Suprapubic skin (tissue), 4 donors: ENCODE measurements around the gene ZNF329. TPM values are rescaled to one million over a fixed set of nuclear protein-coding genes. Genes with fewer than 3 reads are reported as not detected.

Source experiments
- DNase-seq, 2 donors: peaks; one replicate each; pipeline ENCODE4 v3.0.0-alpha.2; 2019; ENCODE audit warnings: low spot score in 2 of 2
- H3K27ac ChIP-seq: fragments of 200-600 bp; sonication (generic); one replicate; pipeline ENCODE4 v1.5.1; 2019
- H3K27me3 ChIP-seq: fragments of 200-600 bp; sonication (generic); one replicate; pipeline ENCODE4 v1.5.1; 2019
- H3K36me3 ChIP-seq: fragments of 200-600 bp; sonication (generic); one replicate; pipeline ENCODE4 v1.5.1; 2019
- H3K4me1 ChIP-seq: fragments of 200-600 bp; sonication (generic); one replicate; pipeline ENCODE4 v1.5.1; 2019
- H3K4me3 ChIP-seq: fragments of 200-600 bp; sonication (generic); one replicate; pipeline ENCODE4 v1.5.1; 2019; ENCODE audit warnings: mild to moderate bottlenecking
- H3K9me3 ChIP-seq: fragments of 200-600 bp; sonication (generic); one replicate; pipeline ENCODE4 v1.5.1; 2019
- CTCF ChIP-seq, 2 donors: fragments of 200-600 bp in 1 of 2; fragments of 450-650 bp in 1 of 2; sonication (generic) in 1 of 2; IDR thresholded peaks; one replicate each; pipeline ENCODE4 v1.5.1; 2016 to 2019; ENCODE audit warnings: antibody characterized with exemption in 2 of 2, mild to moderate bottlenecking in 1 of 2, moderate library complexity in 1 of 2
- EP300 ChIP-seq: sonication (generic); formaldehyde crosslinking; IDR thresholded peaks from one replicate; pipeline ENCODE4 v1.6.1; 2017; ENCODE audit warnings: antibody characterized with exemption
- POLR2A ChIP-seq, 2 donors: fragments of 450-650 bp; IDR thresholded peaks; one replicate each; pipeline ENCODE4 v1.6.1; 2017; ENCODE audit warnings: antibody characterized with exemption in 2 of 2, mild to moderate bottlenecking in 2 of 2, moderate library complexity in 2 of 2
- POLR2AphosphoS5 ChIP-seq, 3 donors: sonication (generic); formaldehyde crosslinking; IDR thresholded peaks; one replicate each; pipeline ENCODE4 v1.6.1; 2017; ENCODE audit warnings: antibody characterized with exemption in 3 of 3
- WGBS: methylation state at CpG from one replicate; pipeline ENCODE4 v1.1.5; 2018; 5-methylcytosine and 5-hydroxymethylcytosine counted together
- total RNA-seq, 4 donors: library from RNA; depleted of rRNA; stranded (reverse); fragments of >200 nt; gene quantifications; one replicate each; pipeline ENCODE4 v1.1.0, GENCODE V29; 2016

The ZNF329 gene
- total RNA-seq, 4 donors from 2014 or later, result 6.5 to 11.6 (median 9.9) TPM

DNA sequence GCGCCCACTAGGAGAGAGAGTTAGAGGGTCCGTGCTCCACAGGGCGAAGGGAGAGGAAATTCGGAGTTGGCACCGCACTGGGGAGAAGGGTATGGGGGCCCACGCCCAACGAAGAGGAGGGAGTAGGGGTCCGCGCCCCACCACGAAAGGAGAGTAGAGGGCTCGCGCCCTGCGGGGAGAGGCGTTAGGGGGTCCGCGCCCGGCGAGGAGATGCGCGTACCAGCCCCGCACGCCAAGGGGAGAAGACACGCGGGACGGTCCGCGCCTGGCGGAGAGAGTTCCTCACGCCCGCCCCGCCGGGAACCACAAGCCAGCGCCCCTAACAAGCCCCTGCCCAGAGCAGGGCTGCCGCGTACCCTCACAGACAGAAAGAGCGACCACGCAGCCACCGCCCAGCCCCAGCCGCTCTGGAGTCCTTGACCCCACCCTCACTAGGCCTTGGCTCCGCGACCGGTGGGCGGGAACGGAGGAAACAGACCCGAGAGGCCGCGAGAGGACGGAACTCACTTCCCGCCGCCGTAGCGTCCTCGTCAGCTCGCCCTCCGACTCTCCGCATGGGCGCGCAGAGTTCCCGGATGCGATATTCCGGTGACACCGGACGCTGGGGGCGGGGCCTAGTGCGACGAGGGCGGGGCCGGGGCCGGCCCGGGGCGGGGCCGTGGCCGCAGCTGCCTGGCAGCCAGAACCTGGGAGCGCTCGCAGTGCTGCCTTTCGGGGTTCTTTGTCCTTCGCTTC is 32.6 kb downstream of the ZNF329 start:
- WGBS, result 9% methylated on average over 22 of the region's 77 CpGs
- Histone ChIP-seq H3K9me3 (peaks cover 77% of the 10 kb centered on the region), H3K27ac (no peak overlapping the region), H3K4me1 (no peaks in the 10 kb centered on the region), H3K27me3 (peaks cover 14% of the 10 kb centered on the region), H3K4me3 (peak overlapping the region; percentile 0), H3K36me3 (no peaks in the 10 kb centered on the region)
- DNase-seq, result no peak
- no peak for TF ChIP-seq POLR2AphosphoS5 (IDR thresholded peaks at IDR 0.05)
- TF ChIP-seq EP300, result no peak
- TF ChIP-seq POLR2A (IDR thresholded peaks at IDR 0.05), result no peak

DNA sequence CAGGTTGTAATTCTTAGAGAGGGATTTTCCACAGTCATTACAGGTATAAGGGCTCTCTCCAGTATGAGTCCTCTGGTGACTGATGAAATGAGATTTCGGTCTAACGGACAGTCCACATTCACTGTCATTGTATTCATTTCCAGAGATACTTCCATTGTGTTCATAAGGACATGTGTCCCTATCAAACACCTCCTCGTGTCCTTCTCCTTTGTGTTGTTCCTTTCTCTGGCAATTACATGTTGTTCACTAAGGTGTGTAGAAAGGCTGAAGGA is 42.1 kb downstream of the ZNF329 start:
- no peaks in the 10 kb centered on the region for H3K4me1 ChIP-seq
- DNase-seq, result no peak
- TF ChIP-seq CTCF (IDR thresholded peaks at IDR 0.05) (no peak), POLR2AphosphoS5 (IDR thresholded peaks at IDR 0.05) (no peak), POLR2A (IDR thresholded peaks at IDR 0.05) (no peak), EP300 (no peak)
- H3K4me3 ChIP-seq, result no peak overlapping the region
- no peaks in the 10 kb centered on the region for H3K36me3 ChIP-seq
- H3K9me3 ChIP-seq, result peaks cover 57% of the 10 kb centered on the region
- H3K27me3 ChIP-seq, result no peaks in the 10 kb centered on the region
- WGBS, result 91% methylated on average over 3 of the region's 3 CpGs
- H3K27ac ChIP-seq, result no peak overlapping the region

- H3K9me3 ChIP-seq, result peaks cover 52% of the 10 kb centered on the region
- TF ChIP-seq EP300, result no peak
- TF ChIP-seq POLR2AphosphoS5 (IDR thresholded peaks at IDR 0.05), result no peak
- TF ChIP-seq CTCF (IDR thresholded peaks at IDR 0.05), result no peak
- TF ChIP-seq POLR2A (IDR thresholded peaks at IDR 0.05), result no peak
- no peaks in the 10 kb centered on the region for H3K27me3 ChIP-seq
- H3K36me3 ChIP-seq, result no peaks in the 10 kb centered on the region
- no peak for DNase-seq
- no peak overlapping the region for H3K4me3 ChIP-seq
- no peak overlapping the region for H3K27ac ChIP-seq
- H3K4me1 ChIP-seq, result no peaks in the 10 kb centered on the region
- WGBS, result 95% methylated on average over 7 of the region's 7 CpGs
These were observed 42.6 kb downstream of the ZNF329 start for GRCh38 chr19:58107778-58108545.

DNA sequence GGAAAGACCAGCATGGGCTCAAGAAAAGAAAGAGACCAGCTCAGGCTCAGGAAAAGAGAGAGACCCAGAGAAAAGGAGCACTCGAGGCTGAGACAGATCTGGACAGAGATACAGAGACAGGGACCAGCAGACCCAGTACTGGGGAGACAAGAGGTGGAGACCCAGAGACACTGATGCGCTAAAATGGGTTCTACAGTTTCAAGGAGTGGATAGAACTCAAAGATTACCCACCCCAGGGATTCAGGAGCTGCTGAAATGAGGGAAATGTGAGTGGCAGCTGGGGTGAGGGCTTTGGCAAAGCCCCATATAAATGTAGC is 51.9 kb downstream of the ZNF329 start:
- 14% methylated on average over 2 of the region's 2 CpGs for WGBS
- H3K9me3 ChIP-seq, result peaks cover 4% of the 10 kb centered on the region
- TF ChIP-seq EP300 (no peak), CTCF (IDR thresholded peaks at IDR 0.05) (no peak), POLR2A (IDR thresholded peaks at IDR 0.05) (no peak), POLR2AphosphoS5 (IDR thresholded peaks at IDR 0.05) (no peak)
- no peak for DNase-seq
- H3K4me3 ChIP-seq, result peak overlapping the region; percentile 83
- peaks cover 15% of the 10 kb centered on the region for H3K4me1 ChIP-seq
- no peaks in the 10 kb centered on the region for H3K36me3 ChIP-seq
- peak overlapping the region; percentile 94 for H3K27ac ChIP-seq
- H3K27me3 ChIP-seq, result no peaks in the 10 kb centered on the region

- peaks cover 15% of the 10 kb centered on the region for H3K4me1 ChIP-seq
- DNase-seq, result peak; percentile 98 to 99
These were observed 52.6 kb downstream of the ZNF329 start, which contains the start of gene ZSCAN18 for GRCh38 chr19:58097781-58098681. Gene ZSCAN18 (minus strand): TSS chr19:58098231. CDS start chr19:58090267, 7,964 bp downstream.

More at GRCh38 chr19:58097781-58098681, 52.6 kb downstream of the ZNF329 start, which contains the start of gene ZSCAN18:
- Histone ChIP-seq H3K27me3 (no peaks in the 10 kb centered on the region), H3K27ac (peak within 1 kb of the TSS; percentile 94), H3K9me3 (peaks cover 7% of the 10 kb centered on the region), H3K36me3 (no peaks in the 10 kb centered on the region), H3K4me3 (peak within 1 kb of the TSS; percentile 83)
- WGBS, result 1% methylated on average over 40 of the region's 67 CpGs
- TF ChIP-seq POLR2A (IDR thresholded peaks at IDR 0.05) (peak; percentile 36 to 77), POLR2AphosphoS5 (IDR thresholded peaks at IDR 0.05) (peak; percentile 7 to 91 (median 16)), CTCF (IDR thresholded peaks at IDR 0.05) (no peak), EP300 (no peak)
